H9 (cell line): Measurements from ENCODE around the gene SLC17A9. TPM values are rescaled to one million over a fixed set of nuclear protein-coding genes. Genes with fewer than 3 reads are reported as not detected.

Source experiments
- DNase-seq: peaks from one replicate; pipeline ENCODE4 v3.0.0-alpha.2; 2017
- H2AFZ ChIP-seq: one replicate; pipeline ENCODE4 v1.6.1; 2013; ENCODE audit warnings: mild to moderate bottlenecking, low read length, control low read depth, moderate library complexity
- H2AK5ac ChIP-seq: 2 replicates; pipeline ENCODE4 v1.6.1; 2013; ENCODE audit warnings: low read length, control low read depth, mixed read lengths; ENCODE audit not compliant: insufficient read length
- H2BK120ac ChIP-seq: one replicate; pipeline ENCODE4 v1.6.1; 2013; ENCODE audit warnings: low read depth, mild to moderate bottlenecking, low read length, control low read depth, inconsistent platforms; ENCODE audit not compliant: poor library complexity, severe bottlenecking
- H2BK12ac ChIP-seq: 2 replicates; pipeline ENCODE4 v1.6.1; 2013; ENCODE audit warnings: low read length, control low read depth, mixed read lengths, low read depth; ENCODE audit not compliant: insufficient read length
- H2BK15ac ChIP-seq: 2 replicates; pipeline ENCODE4 v1.6.1; 2013; ENCODE audit warnings: low read depth, low read length, control low read depth
- H2BK20ac ChIP-seq: one replicate; pipeline ENCODE4 v1.6.1; 2013; ENCODE audit warnings: low read depth, mild to moderate bottlenecking, low read length, control low read depth, inconsistent platforms; ENCODE audit not compliant: poor library complexity, severe bottlenecking
- H2BK5ac ChIP-seq: 2 replicates; pipeline ENCODE4 v1.6.1; 2013; ENCODE audit warnings: low read length, control low read depth, mixed read lengths; ENCODE audit not compliant: insufficient read length
- H3K14ac ChIP-seq: 2 replicates; pipeline ENCODE4 v1.6.1; 2013; ENCODE audit warnings: low read length, control low read depth; ENCODE audit not compliant: insufficient read depth
- H3K18ac ChIP-seq: 2 replicates; pipeline ENCODE4 v1.6.1; 2013; ENCODE audit warnings: low read depth, mild to moderate bottlenecking, mixed read lengths, low read length, control low read depth; ENCODE audit not compliant: insufficient read length
- H3K23ac ChIP-seq: 2 replicates; pipeline ENCODE4 v1.6.1; 2013; ENCODE audit warnings: low read length, control low read depth, mixed read lengths, low read depth; ENCODE audit not compliant: insufficient read length
- H3K23me2 ChIP-seq: 2 replicates; pipeline ENCODE4 v1.6.1; 2013; ENCODE audit warnings: low read depth, mild to moderate bottlenecking, mixed read lengths, low read length, control low read depth; ENCODE audit not compliant: insufficient read length, poor library complexity, severe bottlenecking
- H3K27ac ChIP-seq: 2 replicates; pipeline ENCODE4 v1.5.1; 2013; ENCODE audit warnings: low read length, control low read depth, mixed read lengths, low read depth; ENCODE audit not compliant: insufficient read length
- H3K27me3 ChIP-seq: 2 replicates; pipeline ENCODE4 v1.6.1; 2013; ENCODE audit warnings: low read length, control low read depth, inconsistent platforms; ENCODE audit not compliant: insufficient read depth
- H3K4ac ChIP-seq: 2 replicates; pipeline ENCODE4 v1.6.1; 2013; ENCODE audit warnings: low read depth, mild to moderate bottlenecking, control low read depth, inconsistent platforms, low read length, moderate library complexity
- H3K4me1 ChIP-seq: 2 replicates; pipeline ENCODE4 v1.6.1; 2013; ENCODE audit warnings: low read length, control low read depth, inconsistent platforms; ENCODE audit not compliant: insufficient read depth
- H3K4me2 ChIP-seq: 2 replicates; pipeline ENCODE4 v1.6.1; 2013; ENCODE audit warnings: low read length, control low read depth, mixed read lengths; ENCODE audit not compliant: insufficient read length, insufficient read depth
- H3K56ac ChIP-seq: 2 replicates; pipeline ENCODE4 v1.6.1; 2013; ENCODE audit warnings: low read depth, mild to moderate bottlenecking, mixed read lengths, low read length, control low read depth; ENCODE audit not compliant: insufficient read length
- H3K79me1 ChIP-seq: 2 replicates; pipeline ENCODE4 v1.6.1; 2013; ENCODE audit warnings: low read depth, mild to moderate bottlenecking, moderate library complexity, low read length, control low read depth, inconsistent platforms; ENCODE audit not compliant: insufficient read depth, poor library complexity, severe bottlenecking
- H3K79me2 ChIP-seq: 2 replicates; pipeline ENCODE4 v1.6.1; 2013; ENCODE audit warnings: low read length, control low read depth, inconsistent platforms; ENCODE audit not compliant: insufficient read depth
- H3K9ac ChIP-seq: 2 replicates; pipeline ENCODE4 v1.6.1; 2013; ENCODE audit warnings: low read length, control low read depth, mixed read lengths; ENCODE audit not compliant: insufficient read length; ENCODE audit errors: extremely low read depth
- H3K9me3 ChIP-seq: one replicate; pipeline ENCODE4 v1.6.1; 2013; ENCODE audit warnings: low read depth, low read length, inconsistent platforms; ENCODE audit not compliant: control insufficient read depth
- H3T11ph ChIP-seq: one replicate; pipeline ENCODE4 v1.6.1; 2013; ENCODE audit warnings: mild to moderate bottlenecking, low read length, control low read depth, inconsistent platforms
- H4K20me1 ChIP-seq: one replicate; pipeline ENCODE4 v1.6.1; 2013; ENCODE audit not compliant: control insufficient read depth, insufficient read length, insufficient read depth
- H4K5ac ChIP-seq: 2 replicates; pipeline ENCODE4 v1.6.1; 2013; ENCODE audit warnings: low read depth, mild to moderate bottlenecking, mixed read lengths, low read length, control low read depth; ENCODE audit not compliant: insufficient read length
- H4K8ac ChIP-seq: replicated peaks from 2 replicates; pipeline ENCODE4 v1.6.1; 2013; ENCODE audit warnings: low read length, control low read depth, mixed read lengths, low read depth; ENCODE audit not compliant: insufficient read length
- H4K91ac ChIP-seq: 2 replicates; pipeline ENCODE4 v1.6.1; 2013; ENCODE audit warnings: low read depth, mild to moderate bottlenecking, moderate library complexity, mixed read lengths, low read length, control low read depth; ENCODE audit not compliant: insufficient read length
- H3K27ac Mint-ChIP-seq, 3 experiments: 2 replicates in 2 of 3; 3 replicates in 1 of 3; pipeline ENCODE4 v1.8.0; 2020 to 2021; ENCODE audit warnings: mixed read lengths in 3 of 3, mild to moderate bottlenecking in 1 of 3, moderate library complexity in 1 of 3
- H3K27me3 Mint-ChIP-seq: 2 replicates; pipeline ENCODE4 v1.8.0; 2021; ENCODE audit warnings: low read depth, mild to moderate bottlenecking, moderate library complexity, mixed read lengths
- H3K36me3 Mint-ChIP-seq, 3 experiments: 2 replicates in 2 of 3; 3 replicates in 1 of 3; pipeline ENCODE4 v1.8.0; 2020 to 2021; ENCODE audit warnings: low read depth in 3 of 3, mixed read lengths in 3 of 3; ENCODE audit not compliant: insufficient read depth in 1 of 3
- H3K4me1 Mint-ChIP-seq, 2 experiments: 2 replicates each; pipeline ENCODE4 v1.8.0; 2020; ENCODE audit warnings: mixed read lengths in 2 of 2
- H3K4me3 Mint-ChIP-seq, 2 experiments: 2 replicates in 1 of 2; 3 replicates in 1 of 2; pipeline ENCODE4 v1.8.0; 2020 to 2021; ENCODE audit warnings: mild to moderate bottlenecking in 2 of 2, mixed read lengths in 2 of 2, moderate library complexity in 1 of 2
- H3K9me3 Mint-ChIP-seq, 2 experiments: 2 replicates in 1 of 2; 3 replicates in 1 of 2; pipeline ENCODE4 v1.8.0; 2020; ENCODE audit warnings: mild to moderate bottlenecking in 2 of 2, mixed read lengths in 2 of 2, moderate library complexity in 1 of 2
- total RNA-seq: library from RNA; stranded (reverse); gene quantifications from 2 replicates; pipeline ENCODE4 v1.2.1, GENCODE V29; 2021
- TF ChIP-seq, protein P1 (sequence below): fragments of 200-600 bp; sonication (generic); conservative IDR thresholded peaks from 3 replicates; pipeline ENCODE4 v1.8.0; 2021; ENCODE audit warnings: antibody characterized with exemption, mild to moderate bottlenecking

Gene SLC17A9
- total RNA-seq, 1 experiment from 2014 or later = 20.9 TPM

DNA sequence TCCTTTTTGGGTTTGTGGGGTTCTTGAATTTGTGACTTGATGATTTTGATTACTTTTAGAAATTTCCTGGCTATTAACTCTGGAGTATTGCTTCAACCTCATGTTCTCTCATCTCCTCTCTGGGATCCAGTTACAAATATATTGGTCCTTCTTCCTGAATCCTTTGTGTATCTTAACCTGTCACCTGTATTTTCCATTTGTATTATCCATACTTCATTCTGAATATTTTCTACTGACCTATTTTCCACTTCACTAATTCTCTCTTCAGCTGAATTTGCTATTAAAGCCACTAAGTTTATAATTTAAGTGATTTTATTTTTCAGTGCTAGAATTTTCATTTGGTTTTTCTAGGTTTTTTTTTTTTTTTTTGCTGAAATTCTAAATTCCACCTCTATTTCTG is 60.7 kb downstream of the SLC17A9 start:
- Histone ChIP-seq H2BK20ac (no peak overlapping the region), H3K18ac (no peak overlapping the region), H3K14ac (no peak overlapping the region), H2AK5ac (no peak overlapping the region), H3K4me2 (no peak overlapping the region), H4K91ac (no peak overlapping the region), H2BK15ac (no peak overlapping the region), H4K20me1 (no peaks in the 10 kb centered on the region), H3K27ac (no peak overlapping the region), H2BK12ac (no peak overlapping the region), H3K4ac (no peak overlapping the region), H3K23me2 (no peaks in the 10 kb centered on the region), H2BK120ac (no peak overlapping the region), H4K5ac (no peak overlapping the region), H3K79me1 (no peaks in the 10 kb centered on the region), H3K23ac (no peak overlapping the region), H3K9ac (no peak overlapping the region), H3K56ac (no peak overlapping the region), H3K9me3 (no peaks in the 10 kb centered on the region), H2AFZ (no peak overlapping the region), H3K79me2 (no peaks in the 10 kb centered on the region), H2BK5ac (no peak overlapping the region), H3K4me1 (no peaks in the 10 kb centered on the region; the same call in 1 of the 2 replicates), H3K27me3 (peaks cover 9% of the 10 kb centered on the region; the same call in 1 of the 2 replicates), H3T11ph (no peak overlapping the region), H4K8ac (no peak overlapping the region)
- peaks cover 25 to 32% of the 10 kb centered on the region in 2 experiments for H3K4me1 Mint-ChIP-seq
- H3K4me3 Mint-ChIP-seq = no peak overlapping the region
- H3K9me3 Mint-ChIP-seq = peaks cover 23 to 25% of the 10 kb centered on the region in 2 experiments
- H3K27me3 Mint-ChIP-seq = peaks cover 62% of the 10 kb centered on the region
- H3K36me3 Mint-ChIP-seq = peaks cover 10 to 23% (median 13%) of the 10 kb centered on the region in 3 experiments
- TF ChIP-seq, protein P1, sequence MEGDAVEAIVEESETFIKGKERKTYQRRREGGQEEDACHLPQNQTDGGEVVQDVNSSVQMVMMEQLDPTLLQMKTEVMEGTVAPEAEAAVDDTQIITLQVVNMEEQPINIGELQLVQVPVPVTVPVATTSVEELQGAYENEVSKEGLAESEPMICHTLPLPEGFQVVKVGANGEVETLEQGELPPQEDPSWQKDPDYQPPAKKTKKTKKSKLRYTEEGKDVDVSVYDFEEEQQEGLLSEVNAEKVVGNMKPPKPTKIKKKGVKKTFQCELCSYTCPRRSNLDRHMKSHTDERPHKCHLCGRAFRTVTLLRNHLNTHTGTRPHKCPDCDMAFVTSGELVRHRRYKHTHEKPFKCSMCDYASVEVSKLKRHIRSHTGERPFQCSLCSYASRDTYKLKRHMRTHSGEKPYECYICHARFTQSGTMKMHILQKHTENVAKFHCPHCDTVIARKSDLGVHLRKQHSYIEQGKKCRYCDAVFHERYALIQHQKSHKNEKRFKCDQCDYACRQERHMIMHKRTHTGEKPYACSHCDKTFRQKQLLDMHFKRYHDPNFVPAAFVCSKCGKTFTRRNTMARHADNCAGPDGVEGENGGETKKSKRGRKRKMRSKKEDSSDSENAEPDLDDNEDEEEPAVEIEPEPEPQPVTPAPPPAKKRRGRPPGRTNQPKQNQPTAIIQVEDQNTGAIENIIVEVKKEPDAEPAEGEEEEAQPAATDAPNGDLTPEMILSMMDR = no peak
- no peak overlapping the region; a peak in 1 of 7 replicates for H3K27ac Mint-ChIP-seq
- no peak for DNase-seq
